Fibroblast of upper back skin (primary cell): ENCODE results near the gene PAQR9.
"Not testable (repeated sequence)": the region's sequence is repeated elsewhere in the genome, so short reads cannot be mapped to it uniquely, and the experiment has no call there.

Experiments
- DNase-seq: peaks from one replicate; pipeline ENCODE4 v3.0.0-alpha.2; 2013

The PAQR9 gene

DNA sequence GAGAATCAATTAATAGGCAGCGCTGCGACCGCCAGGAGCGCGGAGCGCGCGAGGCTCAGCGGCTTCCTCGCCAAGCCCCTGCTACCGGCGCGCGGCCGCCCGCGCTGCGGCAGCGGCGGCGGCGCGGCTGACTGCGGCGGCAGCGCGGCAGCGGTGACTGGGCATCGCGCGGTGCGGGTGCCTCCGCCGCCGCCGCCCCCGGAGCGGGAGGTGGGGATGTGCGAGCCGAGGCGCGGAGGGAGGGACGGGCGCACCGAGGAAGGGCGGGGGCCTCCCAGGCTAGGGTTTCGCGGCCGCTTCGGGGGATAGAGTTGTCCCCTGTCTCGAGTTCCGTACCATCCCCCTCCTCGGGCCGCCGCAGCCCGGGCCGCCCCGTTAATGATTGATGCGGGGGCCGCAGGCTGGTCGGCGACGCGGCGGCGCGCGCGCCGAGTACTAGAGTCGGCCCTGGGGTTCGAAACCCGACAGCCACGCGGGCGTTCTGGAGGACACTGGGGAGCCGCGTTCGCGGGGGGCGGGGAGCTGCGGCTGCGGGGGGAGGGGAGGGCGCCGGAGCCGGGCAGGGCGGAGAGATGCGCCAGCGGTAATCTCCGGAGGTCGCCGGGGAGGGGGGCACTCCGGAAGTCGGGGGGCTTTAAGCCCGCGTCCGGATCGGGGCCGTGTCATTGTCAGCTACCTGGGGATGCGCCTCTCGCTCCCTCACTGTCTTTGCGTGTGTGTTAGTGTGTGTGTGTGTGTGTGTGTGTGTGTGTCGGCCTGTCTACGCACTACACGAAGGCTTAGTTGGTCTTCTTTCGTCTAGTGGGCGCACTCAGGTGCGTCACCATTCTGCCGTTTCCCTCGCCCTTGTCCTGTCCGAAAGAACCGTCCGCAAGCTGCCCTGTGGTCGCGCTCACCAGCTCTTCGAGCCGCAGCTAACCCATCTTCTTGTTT, at the start of gene PAQR9:
PAQR9 (minus strand) TSS at position 159 of the 933 bp plus-strand sequence. CDS start 338 bp downstream, outside the sequence.
- DNase-seq, result no peak

DNA sequence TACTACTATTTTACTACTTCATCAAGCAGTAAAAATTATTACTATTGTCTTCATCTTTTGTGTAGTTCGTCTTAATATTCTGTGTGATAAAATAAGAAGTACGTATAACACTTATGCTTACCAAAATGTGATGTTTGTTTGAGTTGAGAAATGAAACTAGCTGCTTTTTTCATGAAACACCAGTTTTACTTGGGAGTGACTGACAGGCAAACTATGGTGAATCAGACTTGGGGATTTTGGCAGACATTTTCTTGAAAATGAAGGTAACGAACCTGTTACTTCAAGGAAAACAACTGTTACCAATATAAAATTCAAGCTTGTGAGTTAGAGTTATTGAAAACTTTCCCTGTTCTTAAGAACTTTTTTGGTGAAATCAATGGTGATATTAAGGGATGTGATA, 48.2 kb upstream of the PAQR9 start:
- no peak for DNase-seq

DNA sequence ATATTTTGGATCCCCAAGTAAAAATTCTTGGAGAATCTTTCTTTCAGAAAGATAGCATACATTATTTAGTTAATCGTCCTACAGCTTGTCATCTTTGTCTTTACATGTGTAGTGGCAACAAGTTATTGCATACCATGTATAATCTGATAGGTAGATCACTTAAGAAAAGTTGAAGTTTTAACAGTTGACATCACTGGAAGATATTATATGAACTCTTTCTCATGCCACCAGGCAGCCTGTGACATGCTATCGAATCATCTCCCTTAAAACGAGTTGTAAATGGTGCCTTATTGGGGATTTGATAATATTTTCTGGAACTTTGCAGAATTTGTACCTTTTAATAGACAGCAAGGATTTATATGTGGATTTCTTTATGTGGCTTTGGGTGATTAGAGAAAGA, 46.5 kb upstream of the PAQR9 start:
- DNase-seq, result no peak

DNA sequence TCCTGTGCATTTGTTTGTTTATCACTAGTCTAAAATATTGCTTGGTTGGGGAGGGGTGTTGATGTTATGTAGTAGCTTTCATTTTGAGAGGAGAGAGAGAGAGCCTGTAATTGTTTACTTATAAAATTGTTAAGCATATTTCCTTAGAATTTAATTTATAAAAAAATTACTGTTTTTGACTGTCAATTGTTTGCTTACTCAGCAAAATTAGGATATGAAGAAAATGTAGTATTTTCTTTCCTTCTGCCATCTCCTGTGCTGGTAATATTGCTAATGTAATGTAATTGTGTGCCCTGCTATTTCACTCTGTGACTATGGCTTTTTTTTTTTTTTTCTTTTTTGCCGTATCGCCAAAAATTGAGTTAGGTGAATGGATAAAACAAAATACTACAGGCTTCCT, 41.3 kb upstream of the PAQR9 start:
- DNase-seq, result no peak

DNA sequence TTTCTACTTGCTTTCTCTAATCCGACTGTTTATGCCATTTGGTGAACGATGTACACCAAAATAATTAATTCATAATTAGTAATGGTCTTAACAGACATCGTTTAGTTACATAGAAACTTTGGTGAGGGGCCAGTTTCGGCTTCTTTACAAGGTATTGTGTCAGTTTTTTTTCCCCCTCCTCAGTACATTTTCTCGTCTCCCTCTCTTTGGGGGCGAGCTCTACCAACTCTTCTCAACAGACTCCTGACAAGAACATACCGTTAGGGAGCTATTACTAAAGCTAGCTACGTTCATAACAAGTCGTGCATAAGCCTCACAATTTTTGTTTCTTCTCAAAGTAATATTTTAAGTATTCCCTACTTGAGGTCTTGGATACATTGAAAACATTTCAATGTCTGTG, 39.3 kb upstream of the PAQR9 start:
- DNase-seq, result no peak

DNA sequence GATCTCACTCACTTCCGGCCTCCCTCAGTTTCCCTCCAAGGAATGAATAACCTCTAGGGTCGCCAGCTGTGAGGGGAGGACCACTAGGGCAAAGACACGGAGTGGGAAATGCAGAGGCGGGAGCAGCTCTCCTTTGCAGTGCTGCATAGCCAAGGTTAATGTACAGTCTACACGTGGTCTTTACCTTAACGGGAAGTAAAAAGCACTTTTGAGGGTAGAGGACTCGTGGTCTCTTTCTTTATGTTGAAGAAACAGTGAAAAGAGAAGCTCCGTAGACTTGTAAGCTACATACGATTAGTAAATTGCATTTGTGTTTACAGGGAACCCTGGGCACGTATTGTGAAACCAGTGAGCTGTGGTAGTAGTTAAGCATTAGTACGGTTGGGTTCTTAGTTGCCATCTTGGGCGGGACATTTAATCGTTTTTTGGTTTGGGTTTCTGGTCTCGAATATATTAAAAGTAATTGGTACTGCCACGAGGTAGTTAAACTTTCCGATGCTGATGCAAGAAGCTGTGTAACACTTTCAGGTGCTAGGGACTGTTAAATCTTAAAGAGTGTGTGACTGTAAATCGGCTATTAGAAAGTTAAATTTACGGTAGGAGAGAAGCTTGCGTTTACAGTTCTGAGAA, 38.7 kb upstream of the PAQR9 start:
- DNase-seq, result no peak

DNA sequence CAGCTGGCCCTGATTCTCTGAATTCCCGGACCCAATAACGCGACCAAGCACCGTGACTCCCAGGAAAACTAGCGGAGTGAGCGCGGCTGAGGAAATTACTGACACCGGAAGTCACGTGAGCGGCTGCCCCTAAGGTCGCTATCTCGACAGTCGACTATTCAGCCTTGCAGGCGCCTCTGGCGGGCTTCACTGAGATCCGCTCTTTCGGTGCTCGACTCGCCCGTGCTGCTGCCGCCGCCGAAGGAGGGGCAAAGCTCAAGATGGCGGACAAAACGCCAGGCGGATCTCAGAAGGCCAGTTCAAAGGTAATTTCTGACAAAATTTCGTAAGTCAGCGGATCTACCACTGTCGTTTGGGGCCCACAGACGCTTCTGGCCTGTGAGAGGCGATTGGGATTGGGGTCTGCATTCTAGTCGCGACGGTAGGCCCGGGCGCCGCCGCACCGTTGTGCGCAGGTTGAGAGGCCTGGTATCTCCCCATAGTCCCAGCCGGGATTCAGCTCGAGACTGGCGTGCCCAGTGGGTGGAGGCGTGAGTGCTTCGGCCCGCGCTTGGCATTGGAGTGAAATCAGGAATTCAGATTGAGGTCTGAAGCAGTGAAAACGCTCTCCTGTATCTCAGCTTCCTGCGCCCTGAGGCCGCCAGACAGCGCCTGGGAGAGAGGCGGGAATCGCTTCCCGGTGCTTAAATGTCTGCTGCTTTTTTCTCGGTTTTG, 38.1 kb upstream of the PAQR9 start, which contains the start of gene U2SURP:
U2SURP (plus strand) TSS at position 202 of the 714 bp plus-strand sequence; CDS start at position 261, 59 bp downstream.
- DNase-seq, result peak; percentile 97

- DNase-seq, result no peak
Measured at GRCh38 chr3:143001034-143001368, 37.5 kb upstream of the PAQR9 start.

- DNase-seq, result peak; percentile 57
Measured at GRCh38 chr3:143000528-143000927, 37.1 kb upstream of the PAQR9 start.

GRCh38 chr3:142999881-143000280, 36.4 kb upstream of the PAQR9 start:
- no peak for DNase-seq

DNA sequence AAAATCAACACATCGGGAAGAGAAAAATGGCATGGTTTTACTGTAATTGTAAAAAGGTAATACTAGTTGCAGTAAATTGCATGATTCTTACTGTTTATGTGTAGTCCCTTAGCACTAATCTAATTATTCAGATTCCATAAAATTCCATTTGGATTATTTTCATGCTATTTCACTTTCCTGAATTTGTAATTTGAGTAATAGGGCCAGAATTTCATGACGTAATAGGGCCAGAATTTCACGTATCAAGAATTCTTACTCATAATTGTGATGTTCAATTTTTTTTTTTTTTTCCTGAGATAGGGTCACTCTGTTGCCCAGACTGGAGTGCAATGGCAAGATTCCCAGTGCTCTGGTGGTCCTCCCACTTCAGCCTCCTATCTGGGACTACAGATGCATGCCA, 35.0 kb upstream of the PAQR9 start:
- DNase-seq, result peak; percentile 60

DNA sequence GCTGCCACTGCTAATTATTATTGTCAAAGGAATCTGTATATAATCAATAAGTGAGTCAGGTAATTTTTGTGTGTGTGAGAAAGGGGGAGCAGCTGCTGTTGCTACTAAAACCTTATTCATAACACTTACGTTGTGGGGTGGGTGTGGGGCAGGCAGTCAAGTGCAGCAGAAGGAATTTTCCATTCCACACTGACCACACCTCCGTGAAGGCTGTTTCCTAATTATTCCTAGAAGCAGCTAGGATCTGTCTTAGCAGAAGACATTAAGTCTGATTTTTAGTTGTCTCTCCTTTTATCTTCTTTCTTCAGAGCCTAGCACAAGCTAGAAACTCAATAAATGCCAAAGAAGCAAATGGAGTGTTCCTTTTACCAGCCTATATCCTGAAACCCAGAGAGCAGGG, 33.9 kb upstream of the PAQR9 start:
- DNase-seq, result no peak

DNA sequence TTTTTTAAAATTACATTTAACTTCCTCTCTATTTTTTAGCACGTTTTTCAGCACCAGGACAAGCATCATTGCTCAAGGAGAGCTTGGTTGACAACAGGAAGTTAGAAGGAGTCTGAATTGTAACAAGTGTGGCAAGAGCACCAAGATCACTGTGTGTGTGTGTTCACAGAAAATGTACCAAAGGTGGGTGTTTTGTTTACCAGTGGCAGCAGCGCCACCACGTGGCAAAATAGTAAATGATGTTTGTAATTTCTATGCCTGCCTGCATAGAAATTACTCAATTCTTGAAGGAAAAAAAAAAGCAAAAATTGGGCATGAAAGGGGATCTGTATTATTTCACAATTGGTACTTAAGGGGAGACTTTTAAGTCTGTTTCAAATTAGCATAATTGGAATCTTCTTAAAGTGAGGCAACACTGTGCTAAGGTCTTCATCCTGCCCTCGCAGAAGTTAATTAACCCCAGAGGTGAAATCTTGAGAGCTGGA, 30.5 kb upstream of the PAQR9 start:
- DNase-seq, result peak; percentile 64

GRCh38 chr3:142992323-142992722, 28.8 kb upstream of the PAQR9 start:
- no peak for DNase-seq

DNA sequence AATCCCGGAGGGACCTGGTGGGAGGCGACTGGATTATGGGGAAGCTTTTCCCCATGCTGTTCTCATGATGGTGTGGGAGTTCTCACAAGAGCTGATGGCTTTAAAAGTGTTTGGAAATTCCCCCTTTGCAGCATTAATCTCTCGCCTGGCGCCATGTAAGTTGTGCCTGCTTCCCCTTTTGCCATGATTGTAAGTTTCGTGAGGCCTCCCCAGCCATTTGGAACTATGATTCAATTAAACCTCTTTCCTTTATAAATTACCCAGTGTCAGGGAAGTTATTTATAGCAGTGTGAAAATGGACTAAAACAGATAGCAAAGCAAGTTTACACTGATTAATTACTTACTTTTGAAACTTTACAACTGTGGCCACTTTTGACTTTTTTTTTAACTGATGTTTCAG, 27.2 kb upstream of the PAQR9 start:
- no peak for DNase-seq

DNA sequence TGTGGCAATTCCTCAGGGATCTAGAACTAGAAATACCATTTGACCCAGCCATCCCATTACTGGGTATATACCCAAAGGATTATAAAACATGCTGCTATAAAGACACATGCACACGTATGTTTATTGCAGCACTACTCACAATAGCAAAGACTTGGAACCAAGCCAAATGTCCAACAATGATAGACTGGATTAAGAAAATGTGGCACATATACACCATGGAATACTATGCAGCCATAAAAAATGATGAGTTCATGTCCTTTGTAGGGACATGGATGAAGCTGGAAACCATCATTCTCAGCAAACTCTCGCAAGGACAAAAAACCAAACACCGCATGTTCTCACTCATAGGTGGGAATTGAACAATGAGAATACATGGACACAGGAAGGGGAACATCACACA, 25.4 kb upstream of the PAQR9 start:
- DNase-seq, result not testable (repeated sequence)

GRCh38 chr3:142988221-142988620, 24.7 kb upstream of the PAQR9 start:
- DNase-seq, result not testable (repeated sequence)

- no peak for DNase-seq
Measured at GRCh38 chr3:142987707-142988106, 24.2 kb upstream of the PAQR9 start.

DNA sequence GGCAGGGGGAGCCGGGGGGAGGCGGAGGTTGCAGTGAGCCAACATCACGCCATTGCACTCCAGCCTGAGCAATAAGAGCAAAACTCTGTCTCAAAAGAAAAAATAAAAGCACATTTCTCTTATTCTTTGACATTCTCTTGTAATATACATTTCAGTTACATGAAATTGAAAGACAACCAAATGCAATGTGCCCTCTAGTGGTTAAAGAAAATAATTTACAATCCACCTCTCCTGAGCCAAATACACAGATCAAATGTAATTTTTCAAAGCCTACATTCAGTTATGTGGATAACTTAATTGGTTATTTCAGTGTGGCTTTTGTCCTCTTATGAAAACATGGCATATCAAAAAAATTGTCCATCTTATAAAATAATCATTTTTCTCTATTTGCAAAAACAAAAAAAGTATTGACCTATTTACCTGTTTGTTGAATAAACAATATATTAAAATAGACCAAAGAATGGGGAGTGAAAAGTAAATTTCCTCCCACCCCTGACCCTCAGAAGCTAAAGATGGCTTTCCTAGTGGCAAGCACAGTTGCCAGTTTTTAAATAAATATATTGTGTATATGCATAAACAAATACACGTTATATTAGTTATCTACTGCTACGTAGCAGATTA, 23.7 kb upstream of the PAQR9 start:
- peak; percentile 43 for DNase-seq

DNA sequence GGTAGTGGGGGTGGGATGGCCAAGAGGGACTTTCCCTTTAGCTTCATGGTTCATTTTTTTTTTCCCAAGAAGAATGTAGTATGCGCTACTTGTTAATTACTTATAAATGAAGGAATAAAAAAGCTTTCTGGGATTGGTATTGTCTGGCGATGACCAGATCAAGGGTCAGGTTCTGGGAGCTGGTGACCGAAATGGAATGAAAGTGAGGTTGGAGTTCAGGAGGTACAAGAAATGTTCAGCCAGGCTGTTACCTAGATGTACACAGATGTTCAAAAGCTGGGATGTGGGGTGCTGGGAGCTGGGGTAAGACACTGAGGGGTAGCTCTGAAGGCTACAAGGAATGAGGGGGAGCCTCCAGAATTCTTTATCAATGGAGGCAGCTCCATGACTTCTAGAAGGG, 20.8 kb upstream of the PAQR9 start:
- no peak for DNase-seq

DNA sequence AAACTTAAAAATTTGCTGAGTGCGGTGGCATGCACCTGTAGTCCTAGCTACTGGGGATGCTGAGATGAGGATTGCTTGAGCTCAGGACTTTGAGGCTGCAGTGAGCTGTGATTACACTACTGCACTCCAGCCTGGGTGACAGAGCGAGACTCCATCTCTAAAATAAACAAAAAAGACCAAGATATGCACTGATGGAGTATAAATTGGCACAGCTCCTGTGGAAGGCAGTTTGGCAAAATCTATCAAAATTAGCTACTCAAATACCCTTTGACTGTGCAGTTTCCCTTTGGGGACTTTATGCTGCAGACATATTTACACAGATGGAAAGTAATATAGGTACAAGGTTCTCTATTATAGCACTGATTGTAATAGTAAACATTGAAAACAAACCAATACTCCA, 19.8 kb upstream of the PAQR9 start:
- DNase-seq, result no peak

- no peak for DNase-seq
Measured at GRCh38 chr3:142982038-142982773, 18.7 kb upstream of the PAQR9 start.
